AG08396 (cell line): ENCODE measurements around the gene CALCR.

ENCODE experiments used
- DNase-seq: peaks from one replicate; pipeline ENCODE4 v3.0.0; 2012; ENCODE audit warnings: low spot score, mixed read lengths

CALCR gene

DNA sequence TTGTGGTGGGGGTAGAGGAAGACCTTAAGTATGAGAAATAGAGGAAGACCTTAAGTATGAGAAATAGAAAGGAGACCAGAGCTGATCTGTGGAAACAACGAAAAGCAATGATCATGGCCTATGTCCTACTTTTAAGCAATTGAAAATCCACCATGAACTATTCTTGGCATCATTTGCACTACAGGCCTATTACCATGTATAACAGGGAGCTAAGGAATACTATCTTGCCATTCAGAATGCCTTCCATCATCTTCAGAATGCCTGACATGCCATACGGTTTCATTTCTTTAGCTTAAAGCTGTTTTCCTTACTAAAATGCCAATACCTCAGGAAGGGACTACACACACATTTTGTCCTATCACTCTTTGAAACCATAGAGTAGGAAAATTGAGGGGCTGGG, 127.0 kb downstream of the CALCR start:
- DNase-seq: no peak

DNA sequence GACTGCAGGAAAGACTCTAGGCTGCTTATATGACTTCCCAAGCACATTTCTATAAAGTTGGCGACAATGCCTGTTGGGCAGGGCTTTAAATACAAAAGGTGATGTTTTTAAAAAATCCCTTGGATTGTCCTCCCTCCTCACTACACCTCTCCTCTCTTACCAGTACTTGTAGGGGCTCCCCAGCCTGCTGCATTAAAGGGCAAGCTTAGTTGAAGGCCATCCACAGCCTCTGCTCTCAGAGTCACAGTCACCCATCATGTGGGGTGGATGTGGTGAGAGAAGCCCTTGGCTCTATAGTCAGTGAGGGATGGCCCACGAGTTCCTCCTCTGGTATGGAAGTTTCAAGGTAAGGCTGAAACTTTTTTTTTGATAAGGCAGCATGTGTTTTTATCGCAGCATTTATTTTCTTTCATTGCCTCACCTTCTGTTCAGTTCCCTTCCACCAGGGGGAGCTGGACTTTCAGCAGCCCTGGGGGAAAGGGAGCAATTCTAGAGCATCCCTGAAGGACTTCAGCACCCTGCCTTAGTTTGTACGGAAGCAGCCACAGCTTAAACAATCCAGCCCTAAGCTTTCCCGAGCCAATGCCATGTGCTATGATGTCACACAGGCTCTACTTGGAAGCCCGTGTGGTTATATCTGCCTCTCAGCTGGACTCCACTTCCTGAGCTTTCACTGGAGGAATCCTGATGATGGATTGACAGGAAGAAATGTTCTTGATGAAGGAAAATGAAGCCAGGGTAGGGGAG, 131.9 kb downstream of the CALCR start:
- DNase-seq: peak; percentile 39

DNA sequence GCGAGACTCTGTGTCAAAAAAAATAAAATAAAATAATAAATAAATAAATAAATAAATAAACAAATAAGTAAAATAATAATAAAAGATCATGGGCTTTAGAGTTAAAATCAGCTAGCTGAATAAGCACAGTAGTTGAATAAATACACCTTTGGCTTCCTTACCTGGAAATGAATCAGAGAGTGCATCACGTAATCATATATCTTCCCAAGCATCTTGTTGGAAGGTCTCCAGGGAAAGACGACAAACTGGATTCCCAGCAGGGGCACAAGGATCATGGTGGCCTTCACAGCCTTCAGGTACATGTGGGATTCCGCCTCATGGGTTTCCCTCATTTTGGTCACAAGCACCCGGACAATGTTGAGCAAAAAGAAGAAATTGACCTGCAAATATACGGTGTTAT, 138.7 kb downstream of the CALCR start:
- DNase-seq: no peak

DNA sequence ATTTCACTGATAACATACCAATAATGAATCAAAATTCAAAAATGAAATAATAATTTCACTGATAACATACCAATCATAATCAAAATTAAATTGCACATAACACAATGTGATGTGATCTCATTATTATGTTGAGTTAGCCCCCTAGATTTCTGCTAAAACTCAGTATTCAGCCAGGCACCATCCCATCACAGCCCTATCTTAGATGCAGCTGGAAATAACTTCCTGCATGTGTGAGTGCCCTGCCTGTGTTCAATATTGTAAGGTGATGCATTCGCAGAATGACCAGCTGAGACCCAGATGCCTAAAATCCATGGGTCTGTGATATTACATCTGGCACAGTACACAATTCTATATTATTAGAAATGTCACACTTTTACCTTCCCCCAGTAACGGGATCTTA, 142.4 kb downstream of the CALCR start:
- DNase-seq: no peak

DNA sequence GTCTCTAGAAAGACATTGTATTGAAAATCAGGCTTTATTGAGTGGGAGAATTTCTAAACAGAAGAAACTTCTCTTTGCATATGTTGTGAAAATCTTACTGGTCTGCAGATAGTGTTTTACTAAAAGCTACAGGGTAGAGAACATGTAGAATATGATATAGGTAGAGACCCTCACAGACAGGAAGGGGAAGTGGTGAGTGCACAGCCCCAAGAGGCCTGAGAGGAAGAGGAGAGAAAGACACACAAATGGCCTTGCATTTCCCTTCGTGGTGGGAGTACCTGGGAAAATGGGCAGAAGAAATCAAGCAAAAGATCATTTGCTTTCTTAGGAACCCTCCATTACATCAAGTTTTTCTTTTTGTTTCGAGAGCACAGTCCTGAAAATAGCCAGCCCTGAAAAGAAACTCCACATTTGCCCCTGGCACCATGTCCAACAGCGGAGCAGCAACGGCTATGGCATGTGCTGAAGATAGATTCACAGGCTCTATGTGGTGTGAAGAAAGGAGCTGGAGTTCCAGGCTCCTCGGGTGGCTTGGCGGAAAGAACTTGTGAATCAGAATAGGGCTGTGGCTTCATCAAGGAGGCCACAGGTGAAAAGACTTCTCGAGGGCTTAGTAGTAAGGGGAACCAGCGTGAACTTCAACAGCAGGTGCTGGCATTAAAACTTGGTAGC, 143.5 kb downstream of the CALCR start:
- no peak for DNase-seq

DNA sequence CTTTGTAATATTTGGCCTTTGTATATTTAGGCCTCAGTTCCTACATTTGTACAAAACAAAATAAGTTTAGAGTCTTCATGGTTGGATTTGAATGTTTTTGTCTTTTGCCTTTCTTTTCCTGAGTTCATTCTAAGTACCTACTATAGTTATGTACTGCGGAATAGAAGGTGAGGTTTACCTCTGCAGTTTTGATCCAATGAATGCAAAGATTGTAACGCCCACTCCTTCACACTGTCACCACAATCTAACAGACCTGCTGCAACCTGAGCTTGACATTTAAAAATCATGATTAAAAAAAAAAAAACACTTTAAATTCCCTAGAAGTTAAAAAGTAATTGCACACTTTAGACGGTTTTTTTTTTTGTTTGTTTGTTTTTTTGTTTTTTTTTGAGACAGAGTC, 145.0 kb downstream of the CALCR start:
- DNase-seq: no peak

DNA sequence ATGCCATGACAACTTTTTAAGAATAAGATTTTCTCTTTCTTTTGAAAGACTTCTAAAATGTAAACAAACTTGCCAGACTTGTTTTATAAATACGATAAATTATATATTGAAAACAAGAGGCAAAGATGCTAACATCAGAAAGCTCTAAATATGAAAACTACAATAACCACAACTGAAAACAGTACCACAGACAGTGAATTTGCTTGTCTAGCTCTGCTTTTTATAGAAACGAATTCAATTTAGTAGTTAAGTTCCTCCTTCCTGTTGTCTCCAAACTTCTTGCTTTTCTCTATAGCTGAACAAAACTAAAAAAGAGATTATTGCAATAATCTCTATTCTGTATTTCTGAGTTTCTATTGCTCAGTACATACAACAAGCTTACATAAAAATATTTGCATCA, 147.4 kb downstream of the CALCR start:
- DNase-seq: no peak

DNA sequence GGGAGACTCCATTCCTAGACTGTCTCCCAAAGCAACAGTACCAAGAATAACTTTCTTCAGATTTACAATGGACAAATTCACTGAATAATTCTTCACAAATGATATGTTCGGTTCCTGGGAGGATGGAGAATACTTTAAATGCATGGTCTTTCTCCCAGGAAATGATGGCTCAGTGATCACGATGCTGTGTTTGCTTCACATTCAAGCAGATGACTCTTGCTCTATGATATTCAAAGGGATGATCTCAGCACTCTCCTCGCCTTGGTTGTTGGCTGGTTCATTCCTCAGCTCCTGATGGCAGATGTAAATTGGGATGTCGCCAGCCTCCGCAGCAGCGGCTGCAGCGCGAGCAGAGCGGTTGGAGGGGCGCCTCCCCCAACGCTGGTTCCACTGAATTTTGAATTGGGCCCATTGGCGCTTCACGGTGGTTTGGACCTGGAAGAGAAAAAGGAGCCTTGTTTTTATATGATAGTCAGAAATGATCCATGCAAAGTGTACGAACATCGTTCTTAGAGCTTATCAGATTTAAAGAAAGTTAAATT, 148.3 kb downstream of the CALCR start:
- no peak for DNase-seq

DNA sequence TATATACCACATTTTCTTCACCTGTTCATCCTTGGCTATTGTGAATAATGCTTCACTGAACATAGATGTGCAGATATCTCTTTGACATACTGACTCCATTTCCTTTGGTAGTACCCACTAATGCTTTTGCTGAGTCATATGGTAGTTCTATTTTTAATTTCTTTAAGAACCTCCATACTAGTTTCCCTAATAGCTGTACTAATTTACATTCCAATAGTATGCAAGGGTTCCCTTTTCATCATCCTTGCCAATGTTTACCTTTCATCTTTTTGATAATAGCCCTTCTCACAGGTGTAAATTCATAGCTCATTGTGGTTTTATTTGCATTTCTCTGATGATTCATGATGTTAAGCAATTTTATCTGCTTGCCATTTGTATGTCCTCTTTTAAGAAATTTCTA, 159.9 kb downstream of the CALCR start:
- no peak for DNase-seq

DNA sequence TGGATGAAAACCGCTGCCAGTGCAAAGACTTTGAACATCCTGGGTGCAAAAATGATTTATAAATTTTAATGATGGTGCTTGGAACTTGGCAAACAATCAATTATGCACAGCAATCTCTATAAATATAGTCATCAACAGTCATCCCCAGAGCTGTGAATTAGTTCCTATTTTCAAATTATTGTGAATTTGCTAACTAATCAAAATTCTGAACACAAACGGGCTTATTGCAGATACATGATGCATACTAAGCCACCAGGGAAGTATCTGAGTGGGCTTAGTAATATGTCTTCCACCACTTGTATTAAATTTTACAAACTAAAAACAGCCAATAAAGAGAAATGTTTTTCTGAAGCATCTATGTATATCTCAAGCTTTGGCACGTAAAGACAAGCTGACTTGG, 165.2 kb downstream of the CALCR start:
- no peak for DNase-seq

DNA sequence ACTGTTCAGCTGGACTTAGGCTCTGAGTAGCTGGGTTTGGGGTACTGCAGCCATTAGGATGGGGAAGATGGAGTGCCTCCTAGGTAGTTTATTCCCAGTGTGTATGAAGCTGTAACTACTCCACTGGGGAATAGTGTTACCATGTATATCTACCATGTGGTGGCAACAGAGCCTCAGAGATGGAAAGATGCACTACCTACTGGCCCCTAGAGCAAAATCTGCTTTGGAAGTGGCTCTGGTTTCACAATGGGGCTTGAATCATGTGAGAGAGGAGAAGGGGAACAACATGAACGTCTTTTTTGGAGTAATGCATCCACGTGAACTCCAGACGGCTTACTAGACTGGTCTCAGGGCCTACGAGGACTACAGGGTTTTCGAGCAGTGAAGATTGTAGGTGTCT, 167.3 kb downstream of the CALCR start:
- DNase-seq: no peak

DNA sequence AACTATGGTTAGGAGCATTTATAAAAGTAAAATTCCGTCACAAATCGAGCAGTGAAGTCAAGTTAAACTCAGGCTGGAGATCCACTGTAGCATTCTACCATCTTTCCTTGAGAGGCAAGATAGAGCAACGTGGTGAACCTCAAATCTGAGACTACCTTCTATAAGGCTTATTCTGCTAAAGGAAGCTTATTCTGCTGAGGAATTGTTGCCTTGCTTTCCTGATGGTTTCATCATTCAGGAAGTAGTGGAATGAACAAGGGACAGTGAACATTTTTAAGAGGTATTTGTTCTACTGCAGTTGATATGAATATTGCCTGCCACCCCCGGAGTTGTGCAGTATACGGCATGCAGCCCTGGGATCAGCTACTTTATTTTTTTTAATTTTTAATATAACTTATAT, 171.6 kb downstream of the CALCR start:
- DNase-seq: no peak

DNA sequence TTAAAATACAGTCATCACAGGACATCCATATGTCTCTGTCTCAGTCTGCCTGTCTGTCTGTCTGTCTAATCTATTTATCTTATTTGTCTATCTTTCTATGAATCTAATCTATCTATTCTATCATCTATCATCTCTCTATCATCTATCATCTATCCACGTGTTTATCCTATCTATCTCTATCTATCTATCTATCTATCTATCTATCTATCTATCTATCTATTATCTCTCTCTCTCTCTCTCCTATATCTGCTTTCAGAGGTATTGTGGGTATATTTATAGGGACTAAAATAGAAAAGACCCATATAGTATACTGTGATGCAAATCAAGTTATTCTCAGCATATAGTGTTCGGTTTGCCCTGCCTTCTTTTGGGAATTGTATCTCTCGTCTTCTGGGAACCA, 174.9 kb downstream of the CALCR start:
- no peak for DNase-seq

DNA sequence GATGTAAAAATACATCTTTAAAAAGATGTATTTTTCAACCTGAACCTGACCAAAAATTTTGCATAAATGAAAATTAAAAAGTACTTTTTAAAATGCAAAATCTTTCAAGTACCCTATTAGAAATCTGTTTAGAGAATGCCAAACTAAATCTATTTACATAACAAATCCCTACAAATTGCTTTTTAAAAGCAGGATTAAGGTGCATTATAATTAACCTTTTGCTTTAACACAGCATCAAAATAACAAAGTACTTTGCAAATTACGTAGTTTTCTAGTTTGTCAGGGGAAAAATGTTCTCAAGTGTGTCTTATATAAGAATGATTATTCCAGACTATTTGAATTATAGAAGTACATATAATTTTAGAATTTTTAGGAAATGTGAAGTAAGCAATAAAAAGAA, 181.5 kb downstream of the CALCR start:
- DNase-seq: no peak

DNA sequence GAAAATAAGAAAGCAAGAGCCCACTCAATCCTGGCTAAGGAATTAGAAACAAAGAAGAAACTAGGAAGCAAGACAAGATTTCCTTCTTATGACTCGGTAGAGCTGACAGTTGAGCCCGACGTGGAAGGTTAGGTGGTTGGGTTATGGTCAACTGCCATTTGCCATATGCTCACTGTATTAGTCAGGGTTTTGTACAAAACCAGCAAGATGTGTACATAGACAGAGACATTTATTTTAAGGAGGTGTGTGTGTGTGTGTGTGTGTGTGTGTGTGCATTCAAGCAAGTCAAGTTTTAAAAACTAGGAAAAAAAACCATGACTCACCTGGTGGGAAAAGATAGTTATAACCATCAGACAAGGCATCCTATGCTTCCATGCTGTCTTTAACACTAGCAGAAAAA, 183.9 kb downstream of the CALCR start:
- DNase-seq: no peak

DNA sequence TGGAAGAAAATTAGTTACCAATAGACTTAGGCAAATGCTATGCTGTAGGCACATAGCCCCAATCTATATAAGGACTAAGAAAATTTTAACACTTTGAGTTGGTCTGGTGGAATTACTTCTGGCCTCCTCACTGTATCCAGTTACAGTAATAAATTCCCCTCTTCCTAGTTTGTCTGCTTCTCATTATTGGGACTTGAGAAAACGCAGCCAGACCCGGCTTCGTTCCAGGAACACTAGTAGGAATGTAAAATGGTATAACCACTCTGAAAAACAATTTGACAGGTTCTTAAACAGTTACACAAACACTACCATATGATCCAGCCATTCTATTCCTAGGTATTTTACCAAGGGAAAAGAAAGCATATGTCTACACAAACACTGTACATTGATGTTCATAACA, 192.2 kb downstream of the CALCR start:
- no peak for DNase-seq

DNA sequence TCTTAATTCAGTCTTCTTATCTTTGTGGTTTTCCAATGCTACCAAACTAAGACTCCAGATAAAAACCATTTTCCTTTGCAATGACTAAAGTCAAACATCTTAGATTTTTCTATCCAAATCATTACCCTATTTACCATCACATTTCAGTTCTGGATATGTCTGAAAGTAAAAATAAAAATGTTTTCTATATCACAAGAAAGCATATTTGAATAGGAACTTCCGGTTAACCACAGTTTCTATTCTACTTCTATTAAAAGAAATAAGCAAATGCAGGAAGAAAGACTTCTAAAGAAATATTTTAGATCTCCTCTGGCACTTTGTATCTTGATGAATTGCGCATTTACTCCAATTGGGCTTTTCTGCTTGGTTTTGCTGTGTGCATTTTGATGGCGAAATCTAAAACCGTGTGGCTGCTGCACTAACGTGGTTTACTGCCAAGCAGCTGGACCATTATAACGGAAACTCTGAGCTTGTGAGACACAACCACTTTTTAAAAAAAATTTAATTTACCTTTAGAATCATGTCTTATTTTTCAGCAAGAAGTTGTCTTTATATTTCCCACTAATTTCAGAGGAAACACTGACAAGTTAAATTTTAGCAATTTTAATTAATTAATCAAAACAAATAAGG, 196.3 kb downstream of the CALCR start:
- no peak for DNase-seq

DNA sequence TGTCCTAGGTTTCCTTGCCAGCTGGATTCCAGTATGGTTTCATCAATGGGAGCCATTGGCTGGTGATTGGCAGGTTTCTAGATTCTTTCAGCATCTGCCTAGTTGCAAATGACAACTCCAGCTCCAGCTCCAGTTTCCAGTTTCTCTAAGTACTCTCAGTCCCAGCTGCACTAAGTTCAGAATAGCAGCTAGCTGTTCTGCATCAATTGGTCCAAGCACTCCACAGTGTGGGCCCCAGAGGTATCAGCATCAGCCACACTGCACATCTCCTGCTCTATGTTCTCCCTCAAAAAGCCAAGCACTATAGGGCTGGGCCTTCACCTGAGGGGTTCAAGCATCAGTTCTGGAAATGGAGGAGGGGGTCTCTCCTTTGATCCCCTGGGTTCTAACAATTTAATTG, 198.9 kb downstream of the CALCR start:
- no peak for DNase-seq
